ENCODE results near the gene PRF1. TPM values are rescaled to one million over a fixed set of nuclear protein-coding genes. Genes with fewer than 3 reads are reported as not detected.
"Not testable (repeated sequence)": the region's sequence is repeated elsewhere in the genome, so short reads cannot be mapped to it uniquely, and the experiment has no call there.

PRF1 gene
- total and polyA plus RNA-seq, 12 donors = 0.17 to 4.1 (median 1.6) TPM

GRCh38 chr10:70634011-70634410 lies 31.5 kb upstream of the PRF1 start:
- Histone ChIP-seq H3K4me1 (replicated peaks in 1 of 2) (no peaks in the 10 kb centered on the region), H3K27me3 (no peaks in the 10 kb centered on the region), H3K27ac (no peak overlapping the region), H3K36me3 (replicated peaks in 1 of 2) (no peaks in the 10 kb centered on the region), H3K9me3 (replicated peaks in 1 of 3) (no peaks in the 10 kb centered on the region), H3K4me3 (no peak overlapping the region)
- DNase-seq = no peak
- no peak for TF ChIP-seq CTCF (IDR thresholded peaks at IDR 0.05)
- no peak for TF ChIP-seq POLR2A (IDR thresholded peaks at IDR 0.05)
- intact Hi-C loops (cut with DNase I) = no loop called here
- WGBS, 4 donors = 55 to 63% (median 58%) methylated on average over 4 of the region's 4 CpGs

- H3K9me3 ChIP-seq (replicated peaks in 1 of 3); H3K4me1 ChIP-seq (replicated peaks in 1 of 2); H3K36me3 ChIP-seq (replicated peaks in 1 of 2); DNase-seq; intact Hi-C loops (cut with DNase I); H3K4me3 ChIP-seq; H3K27me3 ChIP-seq; H3K27ac ChIP-seq: not testable (repeated sequence)
- WGBS, 4 donors = 52 to 90% (median 66%) methylated on average over 2 of the region's 6 CpGs
Measured at GRCh38 chr10:70631735-70632134, 29.2 kb upstream of the PRF1 start.

- TF ChIP-seq POLR2A (IDR thresholded peaks at IDR 0.05) (no peak), CTCF (IDR thresholded peaks at IDR 0.05) (no peak)
- intact Hi-C loops (cut with DNase I) = no loop called here
- Histone ChIP-seq H3K27ac (no peak overlapping the region), H3K4me1 (replicated peaks in 1 of 2) (no peaks in the 10 kb centered on the region), H3K27me3 (no peaks in the 10 kb centered on the region), H3K36me3 (replicated peaks in 1 of 2) (no peaks in the 10 kb centered on the region), H3K9me3 (replicated peaks in 1 of 3) (peaks cover 0 to 5% (median 0%) of the 10 kb centered on the region in 3 donors), H3K4me3 (no peak overlapping the region)
- no peak for DNase-seq
- WGBS, 4 donors = 54 to 66% (median 58%) methylated on average over 1 of the region's 1 CpG
Measured at GRCh38 chr10:70629338-70629737, 26.8 kb upstream of the PRF1 start.

- no peaks in the 10 kb centered on the region for H3K36me3 ChIP-seq (replicated peaks in 1 of 2)
- no peaks in the 10 kb centered on the region for H3K27me3 ChIP-seq
- H3K27ac ChIP-seq = no peak overlapping the region
- H3K4me1 ChIP-seq (replicated peaks in 1 of 2) = no peaks in the 10 kb centered on the region
- no peak for TF ChIP-seq CTCF (IDR thresholded peaks at IDR 0.05)
- TF ChIP-seq POLR2A (IDR thresholded peaks at IDR 0.05) = no peak
- intact Hi-C loops (cut with DNase I) = no loop called here
- H3K9me3 ChIP-seq (replicated peaks in 1 of 3) = peaks cover 0 to 5% (median 0%) of the 10 kb centered on the region in 3 donors
- H3K4me3 ChIP-seq = no peak overlapping the region
- DNase-seq = no peak
Measured at GRCh38 chr10:70626056-70626455, 23.5 kb upstream of the PRF1 start.

GRCh38 chr10:70622981-70623844 lies 20.7 kb upstream of the PRF1 start:
- Histone ChIP-seq H3K27me3 (no peaks in the 10 kb centered on the region), H3K36me3 (replicated peaks in 1 of 2) (no peaks in the 10 kb centered on the region), H3K4me3 (no peak overlapping the region), H3K4me1 (replicated peaks in 1 of 2) (no peaks in the 10 kb centered on the region), H3K9me3 (replicated peaks in 1 of 3) (peaks cover 0 to 5% (median 0%) of the 10 kb centered on the region in 3 donors), H3K27ac (no peak overlapping the region)
- DNase-seq = no peak
- 78 to 99% (median 93%) methylated on average over 2 to 3 of the region's 3 CpGs for WGBS, 4 donors
- intact Hi-C loops (cut with DNase I) = no loop called here
- TF ChIP-seq CTCF (IDR thresholded peaks at IDR 0.05) (no peak), POLR2A (IDR thresholded peaks at IDR 0.05) (no peak)
